ENCODE results near the gene EXOC4. TPM values are rescaled to one million over a fixed set of nuclear protein-coding genes. Genes with fewer than 3 reads are reported as not detected.

The EXOC4 gene
- total and polyA plus RNA-seq, 9 donors = 26.8 to 80.5 (median 70.7) TPM

GRCh38 chr7:134028853-134029252 lies 776.0 kb downstream of the EXOC4 start:
- WGBS, 3 donors = 83 to 89% (median 84%) methylated on average over 4 of the region's 4 CpGs
- Histone ChIP-seq H3K4me3 (no peak overlapping the region), H3K9me3 (no peaks in the 10 kb centered on the region), H3K36me3 (no peaks in the 10 kb centered on the region), H3K27me3 (no peaks in the 10 kb centered on the region), H3K27ac (no peak overlapping the region), H3K4me1 (ENCODE audit: insufficient read depth) (no peaks in the 10 kb centered on the region)
- intact Hi-C loops (cut with DNase I) = no loop called here
- TF ChIP-seq POLR2A (IDR thresholded peaks at IDR 0.05) (no peak), EP300 (IDR thresholded peaks at IDR 0.05) (no peak), CTCF (IDR thresholded peaks at IDR 0.05) (no peak)
- no peak for DNase-seq

GRCh38 chr7:134029743-134030142 lies 776.9 kb downstream of the EXOC4 start:
- no peaks in the 10 kb centered on the region for H3K36me3 ChIP-seq
- no peaks in the 10 kb centered on the region for H3K4me1 ChIP-seq (ENCODE audit: insufficient read depth)
- no peaks in the 10 kb centered on the region for H3K27me3 ChIP-seq
- no peak overlapping the region for H3K27ac ChIP-seq
- TF ChIP-seq CTCF (IDR thresholded peaks at IDR 0.05) (no peak), POLR2A (IDR thresholded peaks at IDR 0.05) (no peak), EP300 (IDR thresholded peaks at IDR 0.05) (no peak)
- WGBS, 3 donors = 71 to 85% (median 78%) methylated on average over 1 of the region's 1 CpG
- H3K9me3 ChIP-seq = no peaks in the 10 kb centered on the region
- DNase-seq = no peak
- no peak overlapping the region for H3K4me3 ChIP-seq
- intact Hi-C loops (cut with DNase I) = no loop called here

- WGBS, 3 donors = 77 to 82% (median 79%) methylated on average over 9 of the region's 9 CpGs
- Histone ChIP-seq H3K9me3 (no peaks in the 10 kb centered on the region), H3K27me3 (no peaks in the 10 kb centered on the region), H3K27ac (no peak overlapping the region), H3K4me1 (ENCODE audit: insufficient read depth) (no peaks in the 10 kb centered on the region), H3K36me3 (no peaks in the 10 kb centered on the region), H3K4me3 (no peak overlapping the region)
- intact Hi-C loops (cut with DNase I) = no loop called here
- no peak for DNase-seq
- TF ChIP-seq CTCF (IDR thresholded peaks at IDR 0.05) (no peak), EP300 (IDR thresholded peaks at IDR 0.05) (no peak), POLR2A (IDR thresholded peaks at IDR 0.05) (no peak)
Observed at GRCh38 chr7:134030460-134030865, 777.6 kb downstream of the EXOC4 start.

GRCh38 chr7:134031835-134032617 lies 779.1 kb downstream of the EXOC4 start:
- 86 to 90% (median 89%) methylated on average over 3 of the region's 3 CpGs for WGBS, 3 donors

More at GRCh38 chr7:134031835-134032617, 779.1 kb downstream of the EXOC4 start:
- intact Hi-C loops (cut with DNase I) = no loop called here
- TF ChIP-seq CTCF (IDR thresholded peaks at IDR 0.05) = no peak
- no peak for TF ChIP-seq EP300 (IDR thresholded peaks at IDR 0.05)
- TF ChIP-seq POLR2A (IDR thresholded peaks at IDR 0.05) = no peak
- no peak for DNase-seq
- no peaks in the 10 kb centered on the region for H3K36me3 ChIP-seq
- H3K9me3 ChIP-seq = no peaks in the 10 kb centered on the region
- no peaks in the 10 kb centered on the region for H3K4me1 ChIP-seq (ENCODE audit: insufficient read depth)
- H3K4me3 ChIP-seq = no peak overlapping the region
- no peak overlapping the region for H3K27ac ChIP-seq
- H3K27me3 ChIP-seq = no peaks in the 10 kb centered on the region

Data from ovary (tissue), 9 donors.